ENCODE measurements around the gene MVD.

GRCh38 chr16:88656291-88656980 lies 6.5 kb downstream of the MVD start:
- no peak for TF ChIP-seq CTCF (IDR thresholded peaks at IDR 0.05; ENCODE audit: insufficient read depth, low read length, poor library complexity, severe bottlenecking)
- no peak for TF ChIP-seq EZH2phosphoT487 (conservative IDR thresholded peaks at IDR 0.05; ENCODE audit: low read length)

Data from SU-DHL-6 (cell line).